ENCODE data around the gene CHL1. TPM values are rescaled to one million over a fixed set of nuclear protein-coding genes. Genes with fewer than 3 reads are reported as not detected.

The CHL1 gene
- total RNA-seq, 1 donor from 2014 or later: not detected

- DNase-seq (ENCODE audit: low spot score): no peak
- no peaks in the 10 kb centered on the region for H3K36me3 Mint-ChIP-seq (ENCODE audit: low read depth)
- H3K27me3 Mint-ChIP-seq (ENCODE audit: low read depth): no peaks in the 10 kb centered on the region
- intact Hi-C loops (cut with micrococcal nuclease): no loop called here
- no peaks in the 10 kb centered on the region for H3K4me1 Mint-ChIP-seq (ENCODE audit: low read depth)
- no peaks in the 10 kb centered on the region for H3K9me3 Mint-ChIP-seq
- H3K4me3 Mint-ChIP-seq (ENCODE audit: low read depth): no peak overlapping the region
- no peak overlapping the region for H3K27ac Mint-ChIP-seq
These were observed 138.7 kb downstream of the CHL1 start for GRCh38 chr3:335240-335639.

GRCh38 chr3:339351-339750, 142.8 kb downstream of the CHL1 start:
- H3K4me1 Mint-ChIP-seq (ENCODE audit: low read depth): no peaks in the 10 kb centered on the region
- no peaks in the 10 kb centered on the region for H3K9me3 Mint-ChIP-seq
- no peak overlapping the region for H3K4me3 Mint-ChIP-seq (ENCODE audit: low read depth)
- DNase-seq (ENCODE audit: low spot score): no peak
- no peaks in the 10 kb centered on the region for H3K27me3 Mint-ChIP-seq (ENCODE audit: low read depth)
- intact Hi-C loops (cut with micrococcal nuclease): no loop called here
- H3K36me3 Mint-ChIP-seq (ENCODE audit: low read depth): no peaks in the 10 kb centered on the region
- no peak overlapping the region for H3K27ac Mint-ChIP-seq

DNA sequence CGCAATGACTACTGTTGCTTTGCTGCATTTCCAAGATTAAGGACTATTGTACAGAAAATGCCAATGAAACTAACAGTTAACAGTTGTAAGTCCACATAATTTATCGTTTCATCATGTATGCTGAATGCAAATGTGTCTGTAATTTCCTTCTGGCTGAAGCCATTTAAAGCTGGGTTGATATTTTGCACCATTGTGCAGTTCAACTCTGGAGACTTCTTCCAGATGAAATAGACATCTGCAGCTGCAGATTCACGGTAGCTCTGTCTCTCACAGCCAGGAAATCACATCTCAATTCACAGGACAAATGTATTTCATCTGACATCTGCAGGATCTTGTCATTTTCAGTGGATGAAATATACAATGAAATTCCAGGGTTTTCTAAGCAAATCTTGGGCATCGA, 145.4 kb downstream of the CHL1 start:
- no peaks in the 10 kb centered on the region for H3K27me3 Mint-ChIP-seq (ENCODE audit: low read depth)
- intact Hi-C loops (cut with micrococcal nuclease): no loop called here
- H3K27ac Mint-ChIP-seq: no peak overlapping the region

DNA sequence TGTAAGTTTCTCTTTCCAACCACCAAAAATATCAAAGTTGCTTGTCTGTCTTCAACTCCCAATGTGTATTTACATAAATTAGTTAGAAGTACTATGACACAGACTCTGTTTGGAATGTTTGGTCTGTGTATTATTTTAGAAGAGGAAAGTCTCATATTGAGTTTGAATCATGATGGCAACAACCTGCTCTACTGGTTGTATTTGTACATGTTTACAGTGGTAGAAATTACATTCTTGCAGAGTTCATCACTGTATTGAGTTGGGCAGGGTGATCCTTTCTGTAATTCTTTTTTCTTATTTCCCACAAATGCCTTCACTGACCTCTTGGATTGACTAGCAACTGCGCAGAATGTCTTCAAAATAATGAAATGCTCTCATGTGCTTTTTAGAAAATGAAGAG, 149.6 kb downstream of the CHL1 start:
- no peak overlapping the region for H3K27ac Mint-ChIP-seq
- no peaks in the 10 kb centered on the region for H3K9me3 Mint-ChIP-seq
- intact Hi-C loops (cut with micrococcal nuclease): no loop called here

More for the DNA sequence above, 145.4 kb downstream of the CHL1 start:
- no peak for DNase-seq (ENCODE audit: low spot score)
- Mint-ChIP-seq H3K9me3 (no peaks in the 10 kb centered on the region), H3K4me1 (ENCODE audit: low read depth) (no peaks in the 10 kb centered on the region), H3K36me3 (ENCODE audit: low read depth) (no peaks in the 10 kb centered on the region), H3K4me3 (ENCODE audit: low read depth) (no peak overlapping the region)

DNA sequence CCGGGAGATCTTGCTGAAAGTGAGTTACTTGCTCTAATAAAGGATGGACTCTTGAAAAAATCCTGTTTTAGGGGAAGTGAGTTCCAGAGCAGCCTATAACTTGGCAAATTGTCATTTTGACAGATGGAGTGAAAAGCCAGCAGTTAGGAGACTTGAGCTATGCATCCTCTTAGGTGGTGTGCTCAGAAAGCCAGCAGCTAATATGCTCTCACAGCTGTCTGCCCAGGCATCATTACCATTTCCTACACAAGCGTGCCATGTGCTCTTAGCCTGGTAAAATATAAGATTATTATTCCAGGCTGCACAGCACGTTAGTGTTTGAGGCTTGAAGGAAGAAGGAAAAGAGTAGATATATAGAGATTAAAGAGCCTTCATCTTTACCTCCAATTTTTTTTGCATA, 151.0 kb downstream of the CHL1 start:
- DNase-seq (ENCODE audit: low spot score): no peak
- Mint-ChIP-seq H3K27me3 (ENCODE audit: low read depth) (no peaks in the 10 kb centered on the region), H3K36me3 (ENCODE audit: low read depth) (no peaks in the 10 kb centered on the region), H3K27ac (no peak overlapping the region), H3K4me1 (ENCODE audit: low read depth) (no peaks in the 10 kb centered on the region), H3K9me3 (no peaks in the 10 kb centered on the region), H3K4me3 (ENCODE audit: low read depth) (no peak overlapping the region)
- intact Hi-C loops (cut with micrococcal nuclease): no loop called here

More for the DNA sequence above, 149.6 kb downstream of the CHL1 start:
- DNase-seq (ENCODE audit: low spot score): no peak
- H3K36me3 Mint-ChIP-seq (ENCODE audit: low read depth): no peaks in the 10 kb centered on the region
- no peaks in the 10 kb centered on the region for H3K4me1 Mint-ChIP-seq (ENCODE audit: low read depth)
- H3K27me3 Mint-ChIP-seq (ENCODE audit: low read depth): no peaks in the 10 kb centered on the region
- H3K4me3 Mint-ChIP-seq (ENCODE audit: low read depth): no peak overlapping the region

GRCh38 chr3:350871-351371, 154.4 kb downstream of the CHL1 start:
- intact Hi-C loops (cut with micrococcal nuclease): no loop called here
- Mint-ChIP-seq H3K9me3 (no peaks in the 10 kb centered on the region), H3K36me3 (ENCODE audit: low read depth) (no peaks in the 10 kb centered on the region), H3K4me1 (ENCODE audit: low read depth) (no peaks in the 10 kb centered on the region), H3K27ac (no peak overlapping the region), H3K27me3 (ENCODE audit: low read depth) (no peaks in the 10 kb centered on the region), H3K4me3 (ENCODE audit: low read depth) (no peak overlapping the region)
- DNase-seq (ENCODE audit: low spot score): no peak

GRCh38 chr3:352599-352998, 156.0 kb downstream of the CHL1 start:
- no peaks in the 10 kb centered on the region for H3K9me3 Mint-ChIP-seq
- intact Hi-C loops (cut with micrococcal nuclease): no loop called here
- no peak overlapping the region for H3K4me3 Mint-ChIP-seq (ENCODE audit: low read depth)
- no peaks in the 10 kb centered on the region for H3K36me3 Mint-ChIP-seq (ENCODE audit: low read depth)
- H3K4me1 Mint-ChIP-seq (ENCODE audit: low read depth): no peaks in the 10 kb centered on the region
- H3K27ac Mint-ChIP-seq: no peak overlapping the region
- no peak for DNase-seq (ENCODE audit: low spot score)
- H3K27me3 Mint-ChIP-seq (ENCODE audit: low read depth): no peaks in the 10 kb centered on the region

- Mint-ChIP-seq H3K4me3 (ENCODE audit: low read depth) (no peak overlapping the region), H3K36me3 (ENCODE audit: low read depth) (no peaks in the 10 kb centered on the region), H3K4me1 (ENCODE audit: low read depth) (no peaks in the 10 kb centered on the region), H3K9me3 (no peaks in the 10 kb centered on the region), H3K27ac (no peak overlapping the region), H3K27me3 (ENCODE audit: low read depth) (no peaks in the 10 kb centered on the region)
- intact Hi-C loops (cut with micrococcal nuclease): no loop called here
- DNase-seq (ENCODE audit: low spot score): no peak
These were observed 156.7 kb downstream of the CHL1 start for GRCh38 chr3:353191-353739.

GRCh38 chr3:354432-354831, 157.9 kb downstream of the CHL1 start:
- intact Hi-C loops (cut with micrococcal nuclease): no loop called here
- Mint-ChIP-seq H3K27me3 (ENCODE audit: low read depth) (no peaks in the 10 kb centered on the region), H3K9me3 (no peaks in the 10 kb centered on the region), H3K27ac (no peak overlapping the region), H3K4me1 (ENCODE audit: low read depth) (no peaks in the 10 kb centered on the region), H3K4me3 (ENCODE audit: low read depth) (no peak overlapping the region), H3K36me3 (ENCODE audit: low read depth) (no peaks in the 10 kb centered on the region)
- DNase-seq (ENCODE audit: low spot score): peak; percentile 9

DNA sequence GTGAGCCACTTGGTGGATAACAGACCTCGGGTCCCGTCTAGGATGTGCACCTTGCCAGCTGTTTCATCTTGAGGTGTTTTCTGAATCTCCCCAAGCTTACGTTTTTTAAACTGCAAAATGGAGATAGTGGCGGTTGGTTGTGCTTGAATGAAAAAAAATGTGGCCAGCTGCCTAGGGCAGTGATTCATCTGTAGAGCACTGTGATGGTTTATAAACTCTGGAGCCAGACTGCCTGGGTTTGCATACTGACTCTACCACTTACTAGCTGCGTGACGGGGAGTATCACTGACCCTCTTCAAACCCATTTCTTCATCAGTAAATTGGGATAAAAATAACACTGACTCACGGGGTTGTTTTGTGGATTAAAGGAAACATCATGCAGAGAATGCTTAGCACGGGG, 159.1 kb downstream of the CHL1 start:
- H3K36me3 Mint-ChIP-seq (ENCODE audit: low read depth): no peaks in the 10 kb centered on the region
- H3K4me1 Mint-ChIP-seq (ENCODE audit: low read depth): no peaks in the 10 kb centered on the region
- no peak for DNase-seq (ENCODE audit: low spot score)
- intact Hi-C loops (cut with micrococcal nuclease): no loop called here
- no peak overlapping the region for H3K27ac Mint-ChIP-seq
- H3K4me3 Mint-ChIP-seq (ENCODE audit: low read depth): no peak overlapping the region
- H3K27me3 Mint-ChIP-seq (ENCODE audit: low read depth): no peaks in the 10 kb centered on the region
- H3K9me3 Mint-ChIP-seq: no peaks in the 10 kb centered on the region

GRCh38 chr3:356952-357351, 160.4 kb downstream of the CHL1 start:
- no peak for DNase-seq (ENCODE audit: low spot score)
- peaks cover 4% of the 10 kb centered on the region for H3K9me3 Mint-ChIP-seq
- H3K36me3 Mint-ChIP-seq (ENCODE audit: low read depth): no peaks in the 10 kb centered on the region
- intact Hi-C loops (cut with micrococcal nuclease): no loop called here
- no peaks in the 10 kb centered on the region for H3K27me3 Mint-ChIP-seq (ENCODE audit: low read depth)
- no peaks in the 10 kb centered on the region for H3K4me1 Mint-ChIP-seq (ENCODE audit: low read depth)
- H3K27ac Mint-ChIP-seq: no peak overlapping the region
- no peak overlapping the region for H3K4me3 Mint-ChIP-seq (ENCODE audit: low read depth)

DNA sequence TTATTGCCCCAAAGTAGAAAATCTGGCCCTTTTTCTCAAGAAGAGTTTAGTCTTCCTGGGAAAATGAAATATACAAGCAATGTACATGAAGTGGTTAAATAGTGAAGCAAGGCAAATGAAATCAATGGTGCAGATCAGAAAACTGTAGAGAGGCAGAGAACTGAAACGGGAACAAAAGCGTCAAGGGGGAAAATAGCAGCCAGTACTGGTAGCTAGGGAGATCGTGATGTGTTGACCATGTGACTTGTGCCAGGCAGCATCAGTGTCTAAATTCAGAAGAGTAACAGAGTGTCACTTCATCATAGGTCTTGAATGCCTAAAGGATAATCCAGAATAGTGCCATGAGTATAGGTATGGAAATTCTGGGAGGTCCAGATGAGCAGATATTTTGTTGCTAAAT, 163.1 kb downstream of the CHL1 start:
- intact Hi-C loops (cut with micrococcal nuclease): no loop called here

DNA sequence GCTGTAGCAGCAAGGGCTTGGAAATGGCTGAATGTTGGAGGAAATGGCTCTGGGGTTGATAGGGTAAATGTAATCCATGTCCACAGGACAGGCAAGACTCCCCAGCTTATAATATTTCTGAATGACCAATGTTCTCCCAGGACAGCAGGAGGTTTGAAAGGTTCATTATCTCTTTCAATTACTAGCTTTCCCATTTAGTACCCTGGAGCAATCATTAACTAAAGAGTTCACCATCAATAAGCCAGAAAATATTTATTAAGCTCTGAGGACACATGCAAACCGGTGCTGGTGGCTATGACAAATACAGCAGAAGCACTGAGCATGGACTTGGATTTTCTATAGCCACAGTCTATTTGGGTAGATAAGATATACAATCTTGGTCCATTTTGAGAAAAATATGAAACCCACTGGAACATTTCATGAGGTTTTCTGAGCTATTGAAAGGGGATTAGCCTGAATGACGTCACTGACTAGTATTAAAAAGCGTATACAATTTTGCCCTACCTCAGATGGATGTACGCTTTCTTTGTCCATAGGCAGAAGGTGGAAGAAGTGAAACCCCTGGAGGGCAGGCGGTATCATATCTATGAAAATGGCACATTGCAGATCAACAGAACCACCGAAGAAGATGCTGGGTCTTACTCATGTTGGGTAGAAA, 166.2 kb downstream of the CHL1 start:
- H3K4me3 Mint-ChIP-seq (ENCODE audit: low read depth): no peak overlapping the region
- DNase-seq (ENCODE audit: low spot score): no peak
- H3K27ac Mint-ChIP-seq: no peak overlapping the region
- no peaks in the 10 kb centered on the region for H3K27me3 Mint-ChIP-seq (ENCODE audit: low read depth)
- no peaks in the 10 kb centered on the region for H3K36me3 Mint-ChIP-seq (ENCODE audit: low read depth)
- H3K4me1 Mint-ChIP-seq (ENCODE audit: low read depth): no peaks in the 10 kb centered on the region
- intact Hi-C loops (cut with micrococcal nuclease): no loop called here
- peaks cover 4% of the 10 kb centered on the region for H3K9me3 Mint-ChIP-seq

More for the DNA sequence above, 163.1 kb downstream of the CHL1 start:
- no peak for DNase-seq (ENCODE audit: low spot score)
- peaks cover 4% of the 10 kb centered on the region for H3K9me3 Mint-ChIP-seq
- no peak overlapping the region for H3K27ac Mint-ChIP-seq
- H3K4me1 Mint-ChIP-seq (ENCODE audit: low read depth): no peaks in the 10 kb centered on the region
- no peak overlapping the region for H3K4me3 Mint-ChIP-seq (ENCODE audit: low read depth)
- no peaks in the 10 kb centered on the region for H3K36me3 Mint-ChIP-seq (ENCODE audit: low read depth)
- H3K27me3 Mint-ChIP-seq (ENCODE audit: low read depth): no peaks in the 10 kb centered on the region

All from activated T-helper 2 cell treated with anti-CD3 and anti-CD28 coated beads, Interferon-gamma antibody, Interleukin-2, Interleukin-4, amounts not matched to agents 10 μg/mL and 5 μg/mL and 100 μg/mL, durations not matched to agents 14 hours and 24 hours and 36 hours (primary cell).